HUES48 (cell line): Measurements from ENCODE around the gene RNF157.

ENCODE experiments used
- H3K27ac ChIP-seq: one replicate; pipeline ENCODE4 v1.7.0; 2013; ENCODE audit warnings: low read depth, low read length, inconsistent platforms
- H3K27me3 ChIP-seq: 2 replicates; pipeline ENCODE4 v1.6.1; 2013; ENCODE audit warnings: mild to moderate bottlenecking, low read length; ENCODE audit not compliant: control insufficient read depth, insufficient read depth
- H3K36me3 ChIP-seq: 2 replicates; pipeline ENCODE4 v1.6.1; 2013; ENCODE audit warnings: low read length; ENCODE audit not compliant: control insufficient read depth, insufficient read depth
- H3K4me1 ChIP-seq: 2 replicates; pipeline ENCODE4 v1.6.1; 2013; ENCODE audit warnings: mild to moderate bottlenecking, low read length; ENCODE audit not compliant: control insufficient read depth, insufficient read depth
- H3K4me3 ChIP-seq: 2 replicates; pipeline ENCODE4 v1.5.1; 2013; ENCODE audit warnings: mild to moderate bottlenecking, low read depth, low read length
- H3K9ac ChIP-seq: 2 replicates; pipeline ENCODE4 v1.6.1; 2013; ENCODE audit warnings: mild to moderate bottlenecking, low read depth, low read length, moderate library complexity
- H3K9me3 ChIP-seq: 2 replicates; pipeline ENCODE4 v1.6.1; 2013; ENCODE audit warnings: low read length; ENCODE audit not compliant: control insufficient read depth, insufficient read depth

RNF157 gene

DNA sequence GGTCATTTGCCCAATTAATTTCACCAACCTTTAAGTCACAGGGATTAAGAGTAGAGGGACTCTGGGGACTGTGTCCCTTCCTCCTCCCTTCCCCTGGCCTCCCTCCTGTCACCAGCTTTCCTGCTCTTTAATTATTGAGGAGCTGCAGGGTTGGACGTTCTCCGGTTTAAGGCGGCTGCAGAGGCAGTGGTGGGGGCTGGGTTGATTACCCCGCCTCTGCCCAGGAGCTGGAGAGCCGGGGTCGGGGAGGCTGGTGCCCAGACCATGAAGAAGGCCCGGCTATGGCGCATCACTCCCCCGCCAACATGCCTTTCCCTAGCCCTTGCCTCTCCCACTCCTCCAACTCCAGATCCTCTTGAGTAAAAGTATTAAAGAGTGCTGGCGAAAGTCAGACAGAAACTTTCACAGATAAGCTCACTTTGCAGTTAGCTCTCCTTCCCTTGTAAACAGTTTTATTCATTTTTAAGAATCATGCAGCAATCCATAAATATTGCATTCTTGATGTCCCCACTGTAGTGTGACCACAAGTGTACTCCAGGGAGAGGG, 98.2 kb downstream of the RNF157 start:
- Histone ChIP-seq H3K9ac (no peak overlapping the region), H3K9me3 (no peaks in the 10 kb centered on the region), H3K27ac (no peak overlapping the region), H3K4me1 (peaks cover 65% of the 10 kb centered on the region), H3K36me3 (no peaks in the 10 kb centered on the region), H3K27me3 (peaks cover 80% of the 10 kb centered on the region), H3K4me3 (peak overlapping the region; percentile 70)

DNA sequence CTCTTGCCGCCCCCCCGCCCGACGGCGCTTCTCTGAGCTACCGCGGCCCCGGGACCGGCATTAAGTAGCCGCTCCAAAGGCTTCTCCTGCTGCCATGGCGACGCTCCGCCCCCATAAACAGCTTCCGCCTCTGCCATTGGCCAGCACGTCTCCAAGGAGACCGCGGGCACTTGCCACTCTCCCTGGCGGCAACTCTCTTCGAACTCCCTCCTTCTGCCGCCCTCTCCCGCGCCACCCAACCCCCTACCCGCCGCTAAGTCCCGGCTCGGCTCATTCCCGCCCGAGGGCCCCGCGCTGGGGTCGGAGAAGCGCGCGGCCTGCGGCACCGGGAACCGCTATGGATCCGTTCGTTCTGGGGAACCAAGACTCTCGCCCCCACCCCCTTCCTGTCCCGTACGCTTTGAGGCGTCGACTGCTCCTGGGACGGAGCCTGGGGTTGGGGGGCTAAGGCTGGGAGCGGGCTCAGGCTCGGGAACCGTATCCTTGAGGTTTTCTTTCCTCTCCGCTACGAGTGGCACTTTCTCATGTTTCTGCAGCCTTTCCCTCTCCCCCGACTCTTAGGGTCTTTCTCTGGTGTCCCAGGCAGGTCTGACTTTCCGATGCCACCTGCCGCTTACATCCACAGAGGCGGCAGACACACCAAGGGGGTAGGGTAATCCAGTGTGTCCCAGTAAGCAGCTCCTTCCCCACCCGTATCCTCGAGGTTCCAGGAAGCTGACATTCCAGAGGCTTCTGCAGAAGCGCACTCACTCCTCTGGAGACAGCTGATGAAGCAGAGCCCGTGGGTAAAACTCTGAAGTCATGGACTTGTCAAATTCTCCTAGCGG, 98.9 kb downstream of the RNF157 start, which contains the start of gene FOXJ1:
FOXJ1 (minus strand) TSS at position 34 of the 827 bp plus-strand sequence. CDS start 850 bp downstream, outside the sequence.
- H3K4me1 ChIP-seq, result peaks cover 71% of the 10 kb centered on the region
- H3K9ac ChIP-seq, result no peak within 1 kb of the TSS
- H3K36me3 ChIP-seq, result no peaks in the 10 kb centered on the region

DNA sequence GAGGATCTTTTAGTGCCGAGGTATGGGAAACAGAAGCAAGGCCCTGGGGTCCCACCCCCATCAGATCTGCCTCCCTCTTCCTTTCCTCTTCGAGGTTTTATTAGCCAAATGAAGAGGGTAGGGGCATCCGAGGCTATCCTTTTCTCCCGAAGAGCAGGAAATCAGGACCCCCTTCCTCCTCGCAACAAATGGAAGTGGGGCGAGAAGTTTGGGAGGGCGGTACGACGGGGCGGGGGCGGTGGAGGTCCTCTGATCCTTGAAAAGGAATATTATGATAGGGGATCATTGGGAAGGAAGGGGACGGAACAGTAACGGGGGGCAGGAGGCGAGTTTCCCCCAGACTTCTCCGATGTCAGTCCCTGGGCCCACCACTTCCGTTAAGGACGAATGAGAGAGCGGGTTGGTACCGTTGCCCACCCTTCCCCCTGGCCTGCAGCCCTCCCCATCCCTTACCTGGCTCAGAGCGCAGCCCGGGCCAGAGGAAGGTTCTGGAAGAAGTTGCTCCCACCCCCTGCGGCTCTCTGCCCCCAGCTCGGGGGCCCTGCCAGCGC, 99.6 kb downstream of the RNF157 start:
- Histone ChIP-seq H3K9ac (no peak overlapping the region), H3K4me1 (peaks cover 72% of the 10 kb centered on the region), H3K27ac (no peak overlapping the region), H3K27me3 (peaks cover 89% of the 10 kb centered on the region), H3K9me3 (no peaks in the 10 kb centered on the region), H3K4me3 (peak overlapping the region; percentile 70), H3K36me3 (no peaks in the 10 kb centered on the region)

More for the DNA sequence above, 98.9 kb downstream of the RNF157 start, which contains the start of gene FOXJ1:
- Histone ChIP-seq H3K9me3 (no peaks in the 10 kb centered on the region), H3K27ac (no peak within 1 kb of the TSS), H3K27me3 (peaks cover 87% of the 10 kb centered on the region), H3K4me3 (peak within 1 kb of the TSS; percentile 70)

DNA sequence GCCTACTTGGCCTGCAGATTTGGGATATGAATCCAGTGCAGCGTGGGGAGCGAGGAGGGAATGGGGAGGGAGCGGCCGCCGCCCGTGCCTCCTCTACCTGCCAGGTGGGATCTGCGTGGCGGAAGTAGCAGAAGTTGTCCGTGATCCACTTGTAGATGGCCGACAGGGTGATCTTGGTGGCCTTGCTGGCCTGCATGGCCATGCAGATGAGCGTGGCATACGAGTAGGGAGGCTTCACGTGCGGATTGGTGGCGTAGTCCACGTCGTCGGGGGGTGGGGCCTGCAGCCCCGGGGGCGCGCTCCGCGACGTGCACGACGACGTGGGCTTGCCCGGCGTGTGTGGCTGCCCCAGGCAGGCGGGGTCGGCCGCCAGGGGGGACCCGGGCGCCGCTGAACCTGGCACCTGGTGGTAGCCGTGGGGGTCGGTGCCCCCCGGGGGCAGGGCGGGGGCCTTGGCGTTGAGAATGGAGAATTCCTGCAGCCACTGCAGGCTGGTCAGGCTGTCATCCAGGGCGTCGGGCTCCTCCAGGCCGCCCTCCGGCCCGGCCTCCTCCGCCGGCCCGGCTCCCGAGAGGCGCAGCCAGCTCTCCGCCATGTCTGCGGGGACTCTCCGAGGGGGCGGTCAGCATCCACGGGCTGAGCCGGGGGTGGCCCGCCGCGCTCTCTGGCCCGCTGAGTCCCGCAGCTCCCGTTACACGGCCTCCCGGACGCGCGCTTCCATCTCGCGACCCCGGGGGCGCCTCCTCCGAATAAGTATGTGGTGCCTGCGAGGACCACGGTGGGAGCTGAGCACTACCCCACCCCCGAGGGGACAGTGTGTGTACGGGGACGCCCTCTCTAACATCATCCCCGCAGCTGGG, 100.3 kb downstream of the RNF157 start:
- peaks cover 92% of the 10 kb centered on the region for H3K27me3 ChIP-seq
- H3K4me1 ChIP-seq, result peaks cover 71% of the 10 kb centered on the region
- H3K9ac ChIP-seq, result no peak overlapping the region

DNA sequence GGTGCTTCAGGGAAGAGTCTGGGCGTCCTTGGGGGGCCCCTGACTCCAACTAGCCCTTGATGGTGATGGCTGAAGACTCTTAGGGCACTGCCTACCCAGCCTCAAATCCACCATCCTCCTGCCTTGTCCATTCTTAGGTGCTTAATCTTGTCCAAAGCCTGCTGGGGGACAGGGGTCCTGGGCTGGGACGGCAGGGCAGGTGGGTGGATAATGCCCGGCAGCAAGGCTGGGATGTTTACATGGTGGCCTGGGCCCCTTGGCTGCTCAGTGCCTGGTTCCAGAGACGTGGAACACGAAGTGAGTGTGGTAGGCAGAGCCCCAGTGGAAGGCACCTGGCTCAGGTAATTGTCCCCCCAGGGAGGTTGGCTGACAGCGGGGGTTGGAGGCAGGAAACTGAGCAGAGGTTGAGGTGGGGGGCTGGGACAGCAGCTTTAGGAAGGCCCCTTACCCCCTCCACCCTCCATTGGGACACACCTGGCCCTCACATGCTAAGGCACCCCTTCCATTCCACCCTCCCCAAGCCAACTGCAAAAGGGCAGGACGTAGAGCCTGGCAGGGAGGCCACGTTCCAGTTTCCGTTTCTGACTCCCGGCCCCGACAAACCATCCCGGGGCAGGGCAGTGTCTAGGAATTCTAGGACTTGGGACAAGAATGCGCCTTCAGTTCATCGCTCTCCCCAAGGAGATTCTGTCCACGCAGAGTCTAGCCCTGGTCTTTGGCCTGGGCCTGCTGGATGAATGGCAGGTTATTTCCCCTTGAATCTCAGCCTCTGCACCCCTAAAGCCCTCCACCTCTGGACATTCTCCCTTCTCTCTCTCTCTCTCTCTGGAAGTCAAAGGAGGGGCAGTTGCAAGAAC, 101.2 kb downstream of the RNF157 start:
- Histone ChIP-seq H3K9ac (no peak overlapping the region), H3K4me3 (peak overlapping the region; percentile 70), H3K27me3 (peaks cover 91% of the 10 kb centered on the region), H3K4me1 (peaks cover 67% of the 10 kb centered on the region), H3K9me3 (no peaks in the 10 kb centered on the region), H3K27ac (no peak overlapping the region), H3K36me3 (no peaks in the 10 kb centered on the region)

More for the DNA sequence above, 100.3 kb downstream of the RNF157 start:
- no peak overlapping the region for H3K27ac ChIP-seq
- no peaks in the 10 kb centered on the region for H3K36me3 ChIP-seq
- H3K4me3 ChIP-seq, result peak overlapping the region; percentile 70
- no peaks in the 10 kb centered on the region for H3K9me3 ChIP-seq

DNA sequence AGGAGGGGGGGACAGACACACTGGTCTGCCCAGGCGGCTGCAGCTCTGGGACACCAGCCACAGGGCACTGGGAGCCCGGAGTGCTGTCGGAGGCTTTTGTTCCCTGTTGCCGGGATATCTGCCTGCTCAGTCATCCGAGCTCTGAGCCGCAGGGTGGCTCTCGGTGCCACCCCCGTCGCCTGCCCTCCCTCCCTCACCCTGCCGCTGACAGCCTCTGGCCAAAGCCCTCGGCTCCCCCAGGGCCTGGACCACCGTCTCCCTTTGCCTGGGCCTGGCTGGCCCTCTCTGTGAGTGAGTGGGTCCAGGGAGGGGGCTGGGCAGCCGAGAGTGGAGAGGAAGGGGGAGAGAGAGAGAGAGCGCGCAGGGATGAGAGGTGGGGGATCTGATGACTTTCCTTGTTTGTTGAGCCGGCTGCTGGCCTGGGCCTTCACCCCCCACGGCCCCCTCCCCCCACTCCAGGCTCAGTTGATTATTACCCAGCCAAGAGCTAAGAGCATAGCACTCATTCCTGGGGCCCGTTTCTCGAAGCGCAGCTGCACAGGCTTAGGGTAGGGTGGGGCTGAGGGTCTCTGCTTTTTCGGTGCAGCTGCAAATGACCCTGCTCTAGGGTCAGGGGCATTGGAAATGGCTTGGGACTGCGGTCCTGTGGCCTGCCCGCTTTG, 101.9 kb downstream of the RNF157 start:
- Histone ChIP-seq H3K9ac (no peak overlapping the region), H3K36me3 (no peaks in the 10 kb centered on the region), H3K27me3 (peaks cover 88% of the 10 kb centered on the region), H3K4me3 (peak overlapping the region; percentile 70), H3K27ac (no peak overlapping the region), H3K4me1 (peaks cover 71% of the 10 kb centered on the region), H3K9me3 (no peaks in the 10 kb centered on the region)

DNA sequence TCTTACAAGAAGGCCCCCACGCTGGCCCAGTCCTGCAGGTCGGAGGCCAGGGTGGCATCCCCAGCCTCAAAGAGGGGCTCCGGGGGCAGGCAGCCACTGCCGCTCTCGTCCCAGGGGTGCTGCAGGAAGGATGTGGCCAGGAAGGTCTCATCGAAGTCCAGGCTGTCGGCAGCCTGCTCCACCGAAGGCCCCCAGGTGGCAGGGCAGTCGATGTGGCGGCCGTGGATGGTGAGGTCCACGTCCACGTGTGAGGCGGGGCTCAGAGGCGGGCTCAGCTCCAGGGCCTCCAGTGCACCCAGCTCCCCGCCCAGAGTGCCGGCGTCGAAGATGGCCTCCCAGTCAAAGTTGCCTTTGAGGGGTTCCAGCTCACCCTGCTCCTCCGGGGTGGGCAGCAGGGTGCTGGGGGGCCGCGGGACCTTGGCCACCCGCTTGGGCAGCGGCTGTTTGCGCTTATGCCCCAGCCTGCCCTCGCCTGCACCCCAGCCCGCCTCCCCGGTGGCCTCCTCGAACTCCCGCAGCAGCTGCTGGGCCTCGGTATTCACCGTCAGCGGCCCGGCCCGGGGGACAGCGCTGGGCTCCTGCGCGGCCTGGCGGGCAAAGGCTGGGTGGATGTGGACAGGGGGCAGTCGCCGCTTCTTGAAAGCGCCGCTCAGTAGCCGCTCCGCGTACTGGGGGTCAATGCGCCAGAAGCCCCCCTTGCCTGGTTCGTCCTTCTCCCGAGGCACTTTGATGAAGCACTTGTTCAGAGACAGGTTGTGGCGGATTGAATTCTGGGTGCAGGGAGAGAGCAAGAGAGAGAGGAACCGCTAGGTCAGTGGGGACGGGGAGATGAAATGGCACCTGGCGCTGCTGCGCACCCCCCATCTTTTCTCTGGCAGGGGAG, 102.7 kb downstream of the RNF157 start:
- Histone ChIP-seq H3K27ac (no peak overlapping the region), H3K27me3 (peaks cover 81% of the 10 kb centered on the region), H3K4me1 (peaks cover 70% of the 10 kb centered on the region), H3K9me3 (no peaks in the 10 kb centered on the region), H3K36me3 (no peaks in the 10 kb centered on the region), H3K9ac (no peak overlapping the region), H3K4me3 (peak overlapping the region; percentile 70)

DNA sequence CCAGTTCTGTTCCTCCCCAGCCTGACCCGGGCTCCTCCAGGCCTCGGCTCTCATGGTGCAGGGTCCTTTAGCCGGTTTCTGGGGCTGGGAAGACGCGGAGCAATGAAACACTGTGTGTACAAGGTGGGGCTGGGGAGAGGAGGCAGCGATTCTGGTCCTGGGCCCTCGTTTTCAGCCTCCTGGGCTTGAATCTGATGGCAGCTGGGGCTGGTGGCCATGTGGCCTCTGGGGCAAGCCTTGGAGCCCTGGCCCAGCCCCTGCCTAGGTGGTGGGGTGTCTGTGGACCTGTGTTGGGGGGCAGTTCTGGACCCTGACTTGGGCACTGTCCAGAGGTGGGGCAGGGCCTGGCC, 103.3 kb downstream of the RNF157 start:
- Histone ChIP-seq H3K36me3 (no peaks in the 10 kb centered on the region), H3K4me1 (peaks cover 67% of the 10 kb centered on the region), H3K27me3 (peaks cover 78% of the 10 kb centered on the region), H3K27ac (no peak overlapping the region), H3K9ac (no peak overlapping the region), H3K9me3 (no peaks in the 10 kb centered on the region), H3K4me3 (no peak overlapping the region)

DNA sequence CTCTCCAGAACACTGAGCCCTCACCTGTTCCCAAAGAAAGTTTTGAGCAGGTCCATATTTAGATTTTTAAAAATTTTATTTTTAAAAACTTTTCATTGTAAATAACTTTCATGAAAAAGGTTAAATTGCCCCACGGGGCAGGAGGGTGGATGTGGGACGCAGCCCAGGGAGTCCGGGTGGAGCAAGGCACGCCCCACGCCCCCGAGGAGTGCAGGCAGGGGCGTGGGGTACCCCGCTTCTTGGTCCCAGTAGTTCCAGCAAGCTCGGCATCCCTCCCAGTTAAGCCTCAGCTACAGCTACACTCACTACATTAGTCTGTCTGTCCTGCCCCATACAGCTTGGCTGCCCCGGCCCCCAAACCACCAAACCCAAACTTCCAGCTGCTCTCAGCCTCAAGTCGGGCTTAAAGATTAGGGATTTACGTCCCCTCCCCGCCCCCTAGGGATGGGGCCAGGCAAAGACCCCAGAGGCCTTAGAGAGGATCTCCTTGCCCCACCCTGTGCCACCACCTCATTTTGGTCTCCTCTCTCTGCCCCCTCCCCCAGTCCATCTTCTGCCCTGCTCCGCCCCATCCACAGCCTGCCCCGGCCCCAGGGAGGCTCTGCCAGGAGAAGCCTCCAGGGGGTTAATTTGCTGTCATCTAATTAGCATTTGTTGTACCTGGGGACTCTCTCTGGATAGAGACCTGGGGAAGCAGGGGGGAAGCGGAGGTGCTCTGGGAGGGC, 103.9 kb downstream of the RNF157 start:
- Histone ChIP-seq H3K4me1 (peaks cover 67% of the 10 kb centered on the region), H3K4me3 (no peak overlapping the region), H3K9me3 (no peaks in the 10 kb centered on the region), H3K27me3 (peaks cover 78% of the 10 kb centered on the region), H3K36me3 (no peaks in the 10 kb centered on the region), H3K27ac (no peak overlapping the region), H3K9ac (no peak overlapping the region)
